Articular chondrocyte of knee joint (primary cell): ENCODE data around the gene NCOR2. TPM values are rescaled to one million over a fixed set of nuclear protein-coding genes. Genes with fewer than 3 reads are reported as not detected.

ENCODE experiments used
- total RNA-seq: library from RNA; depleted of rRNA; stranded (reverse); fragments of >200 nt; gene quantifications from 2 replicates; pipeline ENCODE4 v1.2.3, GENCODE V29; 2012

The NCOR2 gene
- total RNA-seq: 65.0 and 68.3 TPM in 2 replicates

DNA sequence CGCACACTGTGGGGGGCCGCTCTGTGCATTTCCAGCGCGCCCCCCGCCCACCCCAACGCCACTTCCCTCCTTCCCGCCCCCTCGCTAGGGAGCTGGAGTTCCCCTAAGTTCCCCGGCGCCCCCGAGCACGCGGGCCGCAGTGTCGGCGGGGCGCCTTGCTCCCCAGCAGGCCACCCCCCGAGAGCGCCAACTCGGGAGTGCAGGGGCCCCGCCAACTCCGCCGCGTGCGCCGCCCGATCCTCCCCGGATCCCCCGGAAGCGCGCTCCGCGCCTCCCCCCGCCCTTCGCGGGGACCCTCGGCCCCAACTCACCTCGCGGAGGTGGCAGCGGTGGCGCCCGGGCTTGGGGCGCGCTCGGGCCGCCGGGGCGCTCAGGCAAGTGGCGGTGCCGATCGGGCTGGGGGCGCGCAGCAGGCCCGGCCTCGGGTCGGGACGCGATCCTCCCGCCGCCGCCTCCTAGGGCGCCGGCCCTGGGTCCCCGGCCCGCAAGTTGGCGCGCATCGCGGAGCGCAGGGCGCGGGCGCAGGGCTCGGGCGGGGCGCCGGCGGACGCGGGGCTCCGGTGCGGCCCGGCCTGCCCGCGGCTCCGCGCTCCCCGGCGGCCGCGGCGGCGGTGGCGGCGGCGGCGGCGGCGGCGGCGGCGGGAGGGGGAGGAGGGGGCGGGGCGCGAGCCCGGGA is at the start of gene NCOR2:
NCOR2 (minus strand) TSS at position 616 of the 676 bp plus-strand sequence. CDS start 72,361 bp downstream, outside the sequence.

